Liver (tissue), 9 donors: ENCODE measurements around the gene CDC42BPB. TPM values are rescaled to one million over a fixed set of nuclear protein-coding genes. Genes with fewer than 3 reads are reported as not detected.

ENCODE experiments used
- DNase-seq: peaks from one replicate; pipeline ENCODE4 v3.0.0-alpha.2; 2017; ENCODE audit warnings: low spot score
- H3K27ac ChIP-seq, 2 donors: one replicate each; pipeline ENCODE4 v1.7.0; 2013; ENCODE audit warnings: inconsistent platforms in 2 of 2, low read length in 2 of 2, control low read depth in 1 of 2, low read depth in 1 of 2, mild to moderate bottlenecking in 1 of 2
- H3K27me3 ChIP-seq, 4 donors: one replicate each; pipeline versions ENCODE4 v1.6.1 to v1.7.0; 2013; ENCODE audit warnings: low read length in 3 of 4, inconsistent platforms in 1 of 4, mild to moderate bottlenecking in 1 of 4, moderate library complexity in 1 of 4; ENCODE audit not compliant: control insufficient read depth in 4 of 4, insufficient read depth in 4 of 4
- H3K36me3 ChIP-seq, 4 donors: one replicate each; pipeline versions ENCODE4 v1.6.1 to v1.7.0; 2013; ENCODE audit warnings: low read length in 3 of 4, mild to moderate bottlenecking in 3 of 4, low read depth in 1 of 4, moderate library complexity in 1 of 4; ENCODE audit not compliant: control insufficient read depth in 4 of 4, insufficient read depth in 3 of 4
- H3K4me1 ChIP-seq, 4 donors: one replicate each; pipeline versions ENCODE4 v1.6.1 to v1.7.0; 2013; ENCODE audit warnings: low read length in 3 of 4, mild to moderate bottlenecking in 3 of 4, moderate library complexity in 1 of 4; ENCODE audit not compliant: control insufficient read depth in 4 of 4, insufficient read depth in 4 of 4
- H3K4me3 ChIP-seq, 3 donors: one replicate each; pipeline versions ENCODE4 v1.6.1 to v1.7.0; 2013; ENCODE audit warnings: low read length in 3 of 3, control low read depth in 1 of 3, low read depth in 1 of 3, mild to moderate bottlenecking in 1 of 3
- H3K9ac ChIP-seq, 2 donors: one replicate each; pipeline ENCODE4 v1.7.0; 2013; ENCODE audit warnings: low read length in 2 of 2, mild to moderate bottlenecking in 2 of 2, moderate library complexity in 2 of 2, control low read depth in 1 of 2, low read depth in 1 of 2
- H3K9me3 ChIP-seq, 4 donors: one replicate each; pipeline versions ENCODE4 v1.6.1 to v1.7.0; 2013; ENCODE audit warnings: low read length in 3 of 4; ENCODE audit not compliant: control insufficient read depth in 4 of 4
- ATF3 ChIP-seq: IDR thresholded peaks from 2 replicates; pipeline ENCODE4 v1.6.1; 2016; ENCODE audit warnings: antibody characterized with exemption
- CTCF ChIP-seq: fragments of 150-350 bp; IDR thresholded peaks from 2 replicates; pipeline ENCODE4 v1.5.1; 2017; ENCODE audit warnings: improper control_type of control experiment, low read depth, low read length; ENCODE audit not compliant: missing input control
- EGR1 ChIP-seq, 2 donors: IDR thresholded peaks; 2 replicates each; pipeline ENCODE4 v1.6.1; 2016 to 2018; ENCODE audit warnings: antibody characterized with exemption in 2 of 2, low read depth in 2 of 2
- FOXA1 ChIP-seq: IDR thresholded peaks from 2 replicates; pipeline ENCODE4 v1.6.1; 2016; ENCODE audit warnings: antibody characterized with exemption
- FOXA2 ChIP-seq: IDR thresholded peaks from 2 replicates; pipeline ENCODE4 v1.6.1; 2016; ENCODE audit warnings: antibody characterized with exemption
- GABPA ChIP-seq, 2 donors: IDR thresholded peaks in 1 of 2; conservative IDR thresholded peaks in 1 of 2; 2 replicates each; pipeline ENCODE4 v1.6.1; 2016; ENCODE audit warnings: antibody characterized with exemption in 2 of 2, mild to moderate bottlenecking in 1 of 2, moderate library complexity in 1 of 2
- HNF4A ChIP-seq, 2 donors: conservative IDR thresholded peaks; 2 replicates each; pipeline ENCODE4 v1.6.1; 2016; ENCODE audit warnings: antibody characterized with exemption in 2 of 2, mild to moderate bottlenecking in 2 of 2
- HNF4G ChIP-seq: IDR thresholded peaks from 2 replicates; pipeline ENCODE4 v1.6.1; 2016; ENCODE audit warnings: antibody characterized with exemption
- JUND ChIP-seq, 2 donors: IDR thresholded peaks; 2 replicates each; pipeline ENCODE4 v1.6.1; 2016; ENCODE audit warnings: antibody characterized with exemption in 2 of 2
- NR2F2 ChIP-seq: IDR thresholded peaks from 2 replicates; pipeline ENCODE4 v1.6.1; 2016; ENCODE audit warnings: antibody characterized with exemption
- RAD21 ChIP-seq, 2 donors: IDR thresholded peaks; 2 replicates each; pipeline ENCODE4 v1.6.1; 2016; ENCODE audit warnings: antibody characterized with exemption in 2 of 2, mild to moderate bottlenecking in 2 of 2
- RXRA ChIP-seq, 2 donors: IDR thresholded peaks; 2 replicates each; pipeline ENCODE4 v1.6.1; 2017 to 2018; ENCODE audit warnings: antibody characterized with exemption in 2 of 2, mild to moderate bottlenecking in 1 of 2
- SP1 ChIP-seq: IDR thresholded peaks from 2 replicates; pipeline ENCODE4 v1.6.1; 2018; ENCODE audit warnings: antibody characterized with exemption, mild to moderate bottlenecking
- TAF1 ChIP-seq: conservative IDR thresholded peaks from 2 replicates; pipeline ENCODE4 v1.6.1; 2016; ENCODE audit warnings: antibody characterized with exemption, mild to moderate bottlenecking
- YY1 ChIP-seq: IDR thresholded peaks from 2 replicates; pipeline ENCODE4 v1.6.1; 2016; ENCODE audit warnings: antibody characterized with exemption, mild to moderate bottlenecking
- ZBTB33 ChIP-seq: IDR thresholded peaks from 2 replicates; pipeline ENCODE4 v1.6.1; 2016; ENCODE audit warnings: antibody characterized with exemption
- WGBS: extraction: QIAGEN DNeasy Blood & Tissue Kit; methylation state at CpG from one replicate; pipeline ENCODE4 v1.1.7; 2013; 5-methylcytosine and 5-hydroxymethylcytosine counted together
- polyA plus RNA-seq, 2 donors: library from polyadenylated mRNA; stranded (reverse) in 1 of 2; unstranded in 1 of 2; fragments of 200-250 nt in 1 of 2; fragments of >200 nt in 1 of 2; fragmentation: Nextera tagmentation in 1 of 2; extraction: Ambion mirVana in 1 of 2; gene quantifications; one replicate each; pipeline versions ENCODE4 v1.2.1 to v1.2.3, GENCODE V29; 2013 to 2015
- total RNA-seq, 2 donors: library from RNA; depleted of rRNA; stranded (reverse); fragments of >200 nt; gene quantifications; one replicate each; pipeline ENCODE4 v1.2.3, GENCODE V29; 2014
- TF ChIP-seq, protein P1 (sequence below): IDR thresholded peaks from 2 replicates; pipeline ENCODE4 v1.6.1; 2016; ENCODE audit warnings: antibody characterized with exemption, mild to moderate bottlenecking
- TF ChIP-seq, protein P2 (sequence below): IDR thresholded peaks from 2 replicates; pipeline ENCODE4 v1.6.1; 2016; ENCODE audit warnings: antibody characterized with exemption
- donor health status: healthy.
- donor health status: healthy.
- donor health status: healthy.
- donor health status: healthy.
- donor health status: healthy.

The CDC42BPB gene
- total and polyA plus RNA-seq, 4 donors, result 4.1 to 78.7 (median 29.7) TPM

DNA sequence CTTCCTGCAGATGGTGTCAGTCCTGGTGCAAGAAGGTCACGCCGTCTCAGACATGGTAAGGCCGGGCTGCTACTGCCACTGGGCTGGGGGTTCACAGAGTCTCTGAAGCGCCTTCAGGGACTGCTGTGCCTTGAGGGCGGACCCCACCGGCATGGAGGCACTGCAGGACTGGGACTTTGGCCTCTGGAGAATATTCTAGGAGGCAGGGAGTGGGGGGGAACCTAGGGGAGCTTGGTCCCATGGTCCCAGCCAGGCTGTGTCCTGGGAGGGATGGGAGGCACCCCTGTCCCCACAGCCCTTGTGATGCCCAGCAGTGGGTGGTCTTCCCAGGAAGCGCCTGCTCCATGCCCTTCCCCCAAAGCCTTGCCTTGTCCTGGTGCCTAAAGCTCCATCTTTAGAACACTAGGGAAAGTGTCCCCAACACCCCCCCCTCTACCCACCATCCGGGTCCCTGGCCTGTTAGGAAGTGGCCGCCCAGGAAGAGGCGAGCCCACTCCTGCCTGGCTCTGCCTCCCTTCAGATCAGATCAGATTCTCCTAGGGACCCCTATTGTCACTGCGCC lies 133.3 kb downstream of the CDC42BPB start:
- DNase-seq, result no peak
- H3K4me1 ChIP-seq, result peaks cover 11 to 35% (median 22%) of the 10 kb centered on the region in 4 donors
- TF ChIP-seq EGR1 (IDR thresholded peaks at IDR 0.05; ENCODE audit: low read depth in 2 of 2) (no peak), HNF4G (no peak), ZBTB33 (no peak), RXRA (IDR thresholded peaks at IDR 0.05) (no peak), RAD21 (IDR thresholded peaks at IDR 0.05) (no peak), FOXA2 (no peak), ATF3 (no peak), TAF1 (no peak), SP1 (no peak), JUND (IDR thresholded peaks at IDR 0.05) (no peak), NR2F2 (no peak)
- TF ChIP-seq, protein P1, sequence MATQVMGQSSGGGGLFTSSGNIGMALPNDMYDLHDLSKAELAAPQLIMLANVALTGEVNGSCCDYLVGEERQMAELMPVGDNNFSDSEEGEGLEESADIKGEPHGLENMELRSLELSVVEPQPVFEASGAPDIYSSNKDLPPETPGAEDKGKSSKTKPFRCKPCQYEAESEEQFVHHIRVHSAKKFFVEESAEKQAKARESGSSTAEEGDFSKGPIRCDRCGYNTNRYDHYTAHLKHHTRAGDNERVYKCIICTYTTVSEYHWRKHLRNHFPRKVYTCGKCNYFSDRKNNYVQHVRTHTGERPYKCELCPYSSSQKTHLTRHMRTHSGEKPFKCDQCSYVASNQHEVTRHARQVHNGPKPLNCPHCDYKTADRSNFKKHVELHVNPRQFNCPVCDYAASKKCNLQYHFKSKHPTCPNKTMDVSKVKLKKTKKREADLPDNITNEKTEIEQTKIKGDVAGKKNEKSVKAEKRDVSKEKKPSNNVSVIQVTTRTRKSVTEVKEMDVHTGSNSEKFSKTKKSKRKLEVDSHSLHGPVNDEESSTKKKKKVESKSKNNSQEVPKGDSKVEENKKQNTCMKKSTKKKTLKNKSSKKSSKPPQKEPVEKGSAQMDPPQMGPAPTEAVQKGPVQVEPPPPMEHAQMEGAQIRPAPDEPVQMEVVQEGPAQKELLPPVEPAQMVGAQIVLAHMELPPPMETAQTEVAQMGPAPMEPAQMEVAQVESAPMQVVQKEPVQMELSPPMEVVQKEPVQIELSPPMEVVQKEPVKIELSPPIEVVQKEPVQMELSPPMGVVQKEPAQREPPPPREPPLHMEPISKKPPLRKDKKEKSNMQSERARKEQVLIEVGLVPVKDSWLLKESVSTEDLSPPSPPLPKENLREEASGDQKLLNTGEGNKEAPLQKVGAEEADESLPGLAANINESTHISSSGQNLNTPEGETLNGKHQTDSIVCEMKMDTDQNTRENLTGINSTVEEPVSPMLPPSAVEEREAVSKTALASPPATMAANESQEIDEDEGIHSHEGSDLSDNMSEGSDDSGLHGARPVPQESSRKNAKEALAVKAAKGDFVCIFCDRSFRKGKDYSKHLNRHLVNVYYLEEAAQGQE, result no peak
- TF ChIP-seq, protein P2, sequence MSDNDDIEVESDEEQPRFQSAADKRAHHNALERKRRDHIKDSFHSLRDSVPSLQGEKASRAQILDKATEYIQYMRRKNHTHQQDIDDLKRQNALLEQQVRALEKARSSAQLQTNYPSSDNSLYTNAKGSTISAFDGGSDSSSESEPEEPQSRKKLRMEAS, result no peak
- H3K9ac ChIP-seq, result no peak overlapping the region
- no peaks in the 10 kb centered on the region for H3K36me3 ChIP-seq
- peaks cover 0 to 2% (median 0%) of the 10 kb centered on the region in 4 donors for H3K27me3 ChIP-seq
- 68% methylated on average over 11 of the region's 11 CpGs for WGBS
- no peak overlapping the region for H3K4me3 ChIP-seq
- H3K27ac ChIP-seq, result no peak overlapping the region
- no peaks in the 10 kb centered on the region for H3K9me3 ChIP-seq

GRCh38 chr14:102923201-102923924 lies 134.0 kb downstream of the CDC42BPB start:
- TF ChIP-seq ATF3, result no peak
- TF ChIP-seq RAD21 (IDR thresholded peaks at IDR 0.05), result no peak
- TF ChIP-seq ZBTB33, result no peak
- TF ChIP-seq, protein P2, result no peak
- TF ChIP-seq TAF1, result no peak
- TF ChIP-seq HNF4A (conservative IDR thresholded peaks at IDR 0.05), result no peak
- TF ChIP-seq EGR1 (IDR thresholded peaks at IDR 0.05; ENCODE audit: low read depth in 2 of 2), result no peak
- no peak for TF ChIP-seq FOXA1
- TF ChIP-seq RXRA (IDR thresholded peaks at IDR 0.05), result no peak
- no peak for TF ChIP-seq CTCF
- TF ChIP-seq SP1, result no peak
- no peak for TF ChIP-seq YY1
- TF ChIP-seq HNF4G, result no peak
- no peak for TF ChIP-seq JUND (IDR thresholded peaks at IDR 0.05)
- TF ChIP-seq GABPA (IDR thresholded peaks at IDR 0.05 in 1 of 2, conservative IDR thresholded peaks at IDR 0.05 in 1 of 2), result no peak
- peak overlapping the region in 1 of 2 donors; percentile 6 for H3K9ac ChIP-seq
- peak overlapping the region; percentile 46 to 77 (median 68) for H3K4me3 ChIP-seq
- no peak for DNase-seq
- no peak overlapping the region for H3K27ac ChIP-seq
- H3K27me3 ChIP-seq, result peaks cover 0 to 2% (median 0%) of the 10 kb centered on the region in 4 donors
- H3K4me1 ChIP-seq, result peaks cover 9 to 28% (median 18%) of the 10 kb centered on the region in 4 donors
- 15% methylated on average over 53 of the region's 53 CpGs for WGBS
- H3K9me3 ChIP-seq, result no peaks in the 10 kb centered on the region
- H3K36me3 ChIP-seq, result no peaks in the 10 kb centered on the region
